GM12874 (cell line): ENCODE data around the gene FBXL17.

Source experiments
- CTCF ChIP-seq: IDR thresholded peaks from 2 replicates; pipeline ENCODE4 v1.5.1; 2011; ENCODE audit warnings: low read depth, mild to moderate bottlenecking, control low read depth, low read length, moderate library complexity; ENCODE audit not compliant: insufficient read depth

The FBXL17 gene

GRCh38 chr5:108238461-108238860 lies 143.4 kb downstream of the FBXL17 start:
- TF ChIP-seq CTCF = no peak

GRCh38 chr5:108233617-108234155 lies 148.2 kb downstream of the FBXL17 start:
- TF ChIP-seq CTCF = no peak

- no peak for TF ChIP-seq CTCF
Observed at GRCh38 chr5:108232805-108233204, 149.1 kb downstream of the FBXL17 start.

GRCh38 chr5:108222011-108222410 lies 159.9 kb downstream of the FBXL17 start:
- no peak for TF ChIP-seq CTCF

- TF ChIP-seq CTCF = no peak
Observed at GRCh38 chr5:108220834-108221233, 161.1 kb downstream of the FBXL17 start.

GRCh38 chr5:108216890-108217289 lies 165.0 kb downstream of the FBXL17 start:
- no peak for TF ChIP-seq CTCF

GRCh38 chr5:108214857-108215256 lies 167.0 kb downstream of the FBXL17 start:
- TF ChIP-seq CTCF = no peak
